Hepatocyte (in vitro differentiated cells): ENCODE results near the gene DUSP15. TPM values are rescaled to one million over a fixed set of nuclear protein-coding genes. Genes with fewer than 3 reads are reported as not detected.

Experiments
- DNase-seq: peaks from one replicate; pipeline ENCODE4 v3.0.0-alpha.2; 2016; ENCODE audit warnings: low spot score
- H2AFZ ChIP-seq: fragments of 200-600 bp; sonication (generic); 2 replicates; pipeline ENCODE4 v1.6.0; 2016; ENCODE audit warnings: antibody characterized with exemption, mild to moderate bottlenecking
- H3K27ac ChIP-seq: fragments of 200-600 bp; sonication (generic); 2 replicates; pipeline ENCODE4 v1.5.1; 2016; ENCODE audit warnings: mild to moderate bottlenecking
- H3K27me3 ChIP-seq: fragments of 200-600 bp; sonication (generic); 2 replicates; pipeline ENCODE4 v1.6.1; 2016
- H3K36me3 ChIP-seq: fragments of 200-600 bp; sonication (generic); replicated peaks from 2 replicates; pipeline ENCODE4 v1.5.1; 2016; ENCODE audit warnings: low read depth; ENCODE audit not compliant: insufficient read depth
- H3K4me1 ChIP-seq: fragments of 200-600 bp; sonication (generic); 2 replicates; pipeline ENCODE4 v1.5.1; 2016; ENCODE audit warnings: mild to moderate bottlenecking, moderate library complexity; ENCODE audit not compliant: insufficient read depth
- H3K4me2 ChIP-seq: fragments of 200-600 bp; sonication (generic); 2 replicates; pipeline ENCODE4 v1.6.0; 2016
- H3K4me3 ChIP-seq: fragments of 200-600 bp; sonication (generic); 2 replicates; pipeline ENCODE4 v1.5.1; 2016; ENCODE audit warnings: mild to moderate bottlenecking
- H3K79me2 ChIP-seq: fragments of 200-600 bp; sonication (generic); 2 replicates; pipeline ENCODE4 v1.6.0; 2017; ENCODE audit warnings: mild to moderate bottlenecking
- H3K9me2 ChIP-seq: fragments of 200-600 bp; sonication (generic); replicated peaks from 2 replicates; pipeline ENCODE4 v1.6.0; 2017; ENCODE audit warnings: mild to moderate bottlenecking; ENCODE audit not compliant: insufficient read depth
- H3K9me3 ChIP-seq: fragments of 200-600 bp; sonication (generic); 2 replicates; pipeline ENCODE4 v1.5.1; 2016; ENCODE audit warnings: low read depth, mild to moderate bottlenecking
- H4K20me1 ChIP-seq: fragments of 200-600 bp; sonication (generic); 2 replicates; pipeline ENCODE4 v1.6.0; 2016; ENCODE audit warnings: mild to moderate bottlenecking; ENCODE audit not compliant: insufficient read depth, poor library complexity, severe bottlenecking
- CTCF ChIP-seq: fragments of 200-600 bp; sonication (generic); IDR thresholded peaks from 2 replicates; pipeline ENCODE4 v1.5.1; 2016; ENCODE audit warnings: antibody characterized with exemption, mild to moderate bottlenecking; ENCODE audit not compliant: poor library complexity
- EZH2 ChIP-seq: fragments of 200-600 bp; sonication (generic); IDR thresholded peaks from 2 replicates; pipeline ENCODE4 v1.6.1; 2016; ENCODE audit warnings: antibody characterized with exemption, mild to moderate bottlenecking, borderline replicate concordance
- EZH2phosphoT487 ChIP-seq: fragments of 200-600 bp; sonication (generic); IDR thresholded peaks from one replicate; pipeline ENCODE4 v1.6.1; 2018; ENCODE audit warnings: antibody characterized with exemption, mild to moderate bottlenecking, low read depth, moderate library complexity; ENCODE audit not compliant: unreplicated experiment, severe bottlenecking
- WGBS: methylation state at CpG from one replicate; pipeline ENCODE4 v1.1.6; 2016; ENCODE audit warnings: low lambda C conversion rate; ENCODE audit errors: missing lambda C conversion rate; 5-methylcytosine and 5-hydroxymethylcytosine counted together
- polyA plus RNA-seq: library from polyadenylated mRNA; unstranded; fragments of >200 nt; fragmentation: Nextera tagmentation; extraction: Ambion mirVana; gene quantifications from 2 replicates; pipeline ENCODE4 v1.2.1, GENCODE V29; 2016
- small RNA-seq: library from RNA; depleted of rRNA; stranded (forward); fragments of <200 nt; gene quantifications from one replicate; pipeline ENCODE3, GENCODE V24; 2014
- total RNA-seq: library from RNA; depleted of rRNA; stranded (reverse); fragments of >200 nt; gene quantifications from 2 replicates; pipeline ENCODE4 v1.2.3, GENCODE V29; 2014

DUSP15 gene
- total and polyA plus RNA-seq, 2 experiments from 2014 or later, result 10.2 to 23.0 TPM

DNA sequence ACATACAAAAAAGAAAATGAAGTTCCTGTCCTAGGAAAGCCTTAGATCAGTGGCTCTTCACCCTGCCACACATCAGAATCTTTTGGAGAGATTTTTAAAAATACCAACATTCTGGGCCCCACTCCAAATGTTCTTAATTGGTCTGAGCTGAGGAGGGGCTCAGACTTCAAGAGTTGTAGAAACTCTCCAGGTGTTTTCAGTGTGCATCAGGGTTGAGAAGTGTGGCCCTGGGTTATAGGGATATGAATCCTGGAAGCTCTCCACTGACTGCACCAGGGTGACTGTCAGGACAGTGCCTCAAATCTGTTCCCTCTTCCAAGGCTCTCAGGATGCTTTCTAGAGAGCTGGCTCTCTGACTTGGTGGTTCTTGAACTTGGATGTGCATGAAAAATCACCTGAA, 56.7 kb downstream of the DUSP15 start:
- Histone ChIP-seq H3K9me2 (no peaks in the 10 kb centered on the region), H3K4me3 (no peak overlapping the region), H3K36me3 (no peaks in the 10 kb centered on the region), H3K9me3 (no peaks in the 10 kb centered on the region), H3K27me3 (no peaks in the 10 kb centered on the region), H3K79me2 (no peaks in the 10 kb centered on the region), H3K4me1 (peaks cover 10% of the 10 kb centered on the region), H4K20me1 (no peaks in the 10 kb centered on the region), H2AFZ (no peak overlapping the region), H3K4me2 (no peak overlapping the region), H3K27ac (no peak overlapping the region)
- no peak for DNase-seq
- TF ChIP-seq EZH2 (no peak), EZH2phosphoT487 (no peak), CTCF (no peak)

- TF ChIP-seq EZH2 (no peak), EZH2phosphoT487 (no peak), CTCF (no peak)
- no peaks in the 10 kb centered on the region for H3K9me3 ChIP-seq
- H3K27me3 ChIP-seq, result no peaks in the 10 kb centered on the region
- no peak overlapping the region for H3K4me2 ChIP-seq
- no peaks in the 10 kb centered on the region for H3K79me2 ChIP-seq
- H3K27ac ChIP-seq, result no peak overlapping the region
- H4K20me1 ChIP-seq, result no peaks in the 10 kb centered on the region
- H3K4me1 ChIP-seq, result peaks cover 10% of the 10 kb centered on the region
- no peaks in the 10 kb centered on the region for H3K9me2 ChIP-seq
- DNase-seq, result no peak
- no peak overlapping the region for H3K4me3 ChIP-seq
- no peak overlapping the region for H2AFZ ChIP-seq
- WGBS, result 72% methylated on average over 15 of the region's 15 CpGs
- H3K36me3 ChIP-seq, result no peaks in the 10 kb centered on the region
These were observed 58.3 kb downstream of the DUSP15 start for GRCh38 chr20:31811796-31812728.

DNA sequence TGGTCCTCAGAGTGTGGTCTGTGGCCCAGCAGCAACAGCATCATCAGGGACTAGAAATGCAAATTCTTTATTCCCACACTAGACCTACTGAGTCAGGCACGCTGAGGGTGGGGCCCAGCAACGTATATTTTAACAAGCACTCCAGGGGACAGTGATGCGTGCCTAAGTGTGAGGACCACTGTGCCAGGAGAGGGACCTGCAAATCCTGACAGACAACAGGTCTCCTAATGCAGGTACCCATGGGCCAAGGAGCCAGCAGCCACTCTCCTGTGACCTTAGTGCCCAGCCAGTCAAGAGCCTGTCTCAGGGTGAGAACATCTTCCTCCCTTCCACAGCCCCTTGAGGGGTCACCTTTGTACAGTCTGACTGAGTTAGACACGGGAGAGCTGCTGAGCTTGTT, 59.1 kb downstream of the DUSP15 start:
- Histone ChIP-seq H3K36me3 (no peaks in the 10 kb centered on the region), H3K9me3 (no peaks in the 10 kb centered on the region), H3K4me3 (no peak overlapping the region), H3K9me2 (no peaks in the 10 kb centered on the region), H4K20me1 (no peaks in the 10 kb centered on the region), H3K27me3 (no peaks in the 10 kb centered on the region), H3K4me1 (peaks cover 10% of the 10 kb centered on the region), H2AFZ (no peak overlapping the region), H3K79me2 (no peaks in the 10 kb centered on the region), H3K27ac (no peak overlapping the region), H3K4me2 (no peak overlapping the region)
- DNase-seq, result no peak
- no peak for TF ChIP-seq CTCF
- TF ChIP-seq EZH2, result no peak
- TF ChIP-seq EZH2phosphoT487, result no peak
- 98% methylated on average over 4 of the region's 4 CpGs for WGBS

Small RNA genes lying within 50 kb of the gene (small RNA-seq; reads per million reads assigned to genes)
- gene RNU1-94P, result not detected

Other genes with a start within 250 kb of the DUSP15 start
- 0.68 and 3.6 TPM in 2 replicates for gene COX4I2, start 232.6 kb downstream of the DUSP15 start, total RNA-seq
- 0.37 and 3.3 TPM in 2 replicates for gene COX4I2, start 232.6 kb downstream of the DUSP15 start, polyA plus RNA-seq
- gene BCL2L1, start 147.7 kb downstream of the DUSP15 start, total RNA-seq, result 139 and 145 TPM in 2 replicates
- gene BCL2L1, start 147.7 kb downstream of the DUSP15 start, polyA plus RNA-seq, result 104 and 108 TPM in 2 replicates
- gene TPX2, start 131.2 kb downstream of the DUSP15 start, total RNA-seq, result 22.9 and 23.9 TPM in 2 replicates
- gene TPX2, start 131.2 kb downstream of the DUSP15 start, polyA plus RNA-seq, result 16.3 and 18.5 TPM in 2 replicates
- not detected in 2 replicates for gene MYLK2, start 51.2 kb downstream of the DUSP15 start, total RNA-seq
- 0.33 TPM in 1 of 2 replicates, not detected in the other for gene MYLK2, start 51.2 kb downstream of the DUSP15 start, polyA plus RNA-seq
- gene FOXS1, start 24.9 kb downstream of the DUSP15 start, total RNA-seq, result 0.64 and 0.87 TPM in 2 replicates
- 0.96 and 1.1 TPM in 2 replicates for gene FOXS1, start 24.9 kb downstream of the DUSP15 start, polyA plus RNA-seq
- gene TTLL9, start 107 bp upstream of the DUSP15 start, total RNA-seq, result 0.84 TPM in 1 of 2 replicates, not detected in the other
- gene TTLL9, start 107 bp upstream of the DUSP15 start, polyA plus RNA-seq, result 0.18 and 0.54 TPM in 2 replicates
- gene PDRG1, start 81.5 kb upstream of the DUSP15 start, total RNA-seq, result 8.9 and 9.1 TPM in 2 replicates
- 25.4 and 26.3 TPM in 2 replicates for gene PDRG1, start 81.5 kb upstream of the DUSP15 start, polyA plus RNA-seq
- gene XKR7, start 97.6 kb upstream of the DUSP15 start, total RNA-seq, result 0.12 and 0.37 TPM in 2 replicates
- not detected in 2 replicates for gene XKR7, start 97.6 kb upstream of the DUSP15 start, polyA plus RNA-seq
- gene CCM2L, start 139.9 kb upstream of the DUSP15 start, total RNA-seq, result 0.77 and 0.80 TPM in 2 replicates
- gene CCM2L, start 139.9 kb upstream of the DUSP15 start, polyA plus RNA-seq, result 0.56 and 1.0 TPM in 2 replicates
- 0.44 and 2.2 TPM in 2 replicates for gene HCK, start 181.7 kb upstream of the DUSP15 start, total RNA-seq
- gene HCK, start 181.7 kb upstream of the DUSP15 start, polyA plus RNA-seq, result 0.54 and 0.90 TPM in 2 replicates
- gene TM9SF4, start 239.2 kb upstream of the DUSP15 start, total RNA-seq, result 65.3 and 72.3 TPM in 2 replicates
- gene TM9SF4, start 239.2 kb upstream of the DUSP15 start, polyA plus RNA-seq, result 86.4 and 87.3 TPM in 2 replicates